Measurements from ENCODE around the gene ZNF697. TPM values are rescaled to one million over a fixed set of nuclear protein-coding genes. Genes with fewer than 3 reads are reported as not detected.

Gene ZNF697
- total RNA-seq, 1 donor from 2014 or later: 46.1 TPM

GRCh38 chr1:119686661-119687060 lies 38.6 kb upstream of the ZNF697 start:
- H3K4me3 Mint-ChIP-seq (ENCODE audit: unreplicated experiment): no peak overlapping the region
- no peak for TF ChIP-seq EZH2 (IDR thresholded peaks at IDR 0.05; ENCODE audit: insufficient read depth, low read length)
- no peak for TF ChIP-seq CTCF (IDR thresholded peaks at IDR 0.05; ENCODE audit: insufficient read depth, low read depth, low read length)
- no peaks in the 10 kb centered on the region for H4K20me1 ChIP-seq (ENCODE audit: insufficient read depth, low read length)
- no peaks in the 10 kb centered on the region for H3K27me3 Mint-ChIP-seq (ENCODE audit: low read depth, unreplicated experiment)
- no peak overlapping the region for H3K27ac ChIP-seq (ENCODE audit: low read depth, low read length)
- peaks cover 8% of the 10 kb centered on the region for H3K4me1 Mint-ChIP-seq (ENCODE audit: low read depth, unreplicated experiment)
- H3K9me3 Mint-ChIP-seq (ENCODE audit: unreplicated experiment): peaks cover 3% of the 10 kb centered on the region
- no peak overlapping the region for H3K4me3 ChIP-seq (ENCODE audit: insufficient read depth, low read depth, low read length)
- no peaks in the 10 kb centered on the region for H3K79me2 ChIP-seq (ENCODE audit: insufficient read depth, low read length)
- no peaks in the 10 kb centered on the region for H3K9me3 ChIP-seq (ENCODE audit: insufficient read depth, low read depth, low read length)
- H3K27me3 ChIP-seq (ENCODE audit: insufficient read depth, low read length): peaks cover 16% of the 10 kb centered on the region
- H3K4me2 ChIP-seq (ENCODE audit: low read length): no peak overlapping the region
- FAIRE-seq (no peak), DNase-seq (ENCODE audit: low read depth) (no peak)
- H3K36me3 Mint-ChIP-seq (ENCODE audit: low read depth, unreplicated experiment): no peaks in the 10 kb centered on the region
- no peak overlapping the region for H3K9ac ChIP-seq (ENCODE audit: low read length)
- H3K4me1 ChIP-seq (ENCODE audit: insufficient read depth, low read length): no peaks in the 10 kb centered on the region
- no peak overlapping the region for H2AFZ ChIP-seq (ENCODE audit: low read depth, low read length)
- no peaks in the 10 kb centered on the region for H3K36me3 ChIP-seq (ENCODE audit: insufficient read depth, low read length)
- H3K27ac Mint-ChIP-seq (ENCODE audit: unreplicated experiment): no peak overlapping the region

GRCh38 chr1:119683893-119684292 lies 35.8 kb upstream of the ZNF697 start:
- no peak for FAIRE-seq
- no peak overlapping the region for H3K27ac Mint-ChIP-seq (ENCODE audit: unreplicated experiment)

More at GRCh38 chr1:119683893-119684292, 35.8 kb upstream of the ZNF697 start:
- Histone ChIP-seq H3K36me3 (ENCODE audit: insufficient read depth, low read length) (no peaks in the 10 kb centered on the region), H4K20me1 (ENCODE audit: insufficient read depth, low read length) (no peaks in the 10 kb centered on the region), H3K9me3 (ENCODE audit: insufficient read depth, low read depth, low read length) (no peaks in the 10 kb centered on the region), H3K79me2 (ENCODE audit: insufficient read depth, low read length) (no peaks in the 10 kb centered on the region), H3K27me3 (ENCODE audit: insufficient read depth, low read length) (peaks cover 17% of the 10 kb centered on the region), H3K4me1 (ENCODE audit: insufficient read depth, low read length) (no peaks in the 10 kb centered on the region), H2AFZ (ENCODE audit: low read depth, low read length) (no peak overlapping the region), H3K27ac (ENCODE audit: low read depth, low read length) (no peak overlapping the region), H3K4me3 (ENCODE audit: insufficient read depth, low read depth, low read length) (no peak overlapping the region), H3K4me2 (ENCODE audit: low read length) (no peak overlapping the region), H3K9ac (ENCODE audit: low read length) (no peak overlapping the region)
- Mint-ChIP-seq H3K27me3 (ENCODE audit: low read depth, unreplicated experiment) (no peaks in the 10 kb centered on the region), H3K9me3 (ENCODE audit: unreplicated experiment) (no peaks in the 10 kb centered on the region), H3K4me3 (ENCODE audit: unreplicated experiment) (no peak overlapping the region), H3K4me1 (ENCODE audit: low read depth, unreplicated experiment) (peaks cover 4% of the 10 kb centered on the region), H3K36me3 (ENCODE audit: low read depth, unreplicated experiment) (no peaks in the 10 kb centered on the region)
- no peak for DNase-seq (ENCODE audit: low read depth)
- TF ChIP-seq CTCF (IDR thresholded peaks at IDR 0.05; ENCODE audit: insufficient read depth, low read depth, low read length) (no peak), EZH2 (IDR thresholded peaks at IDR 0.05; ENCODE audit: insufficient read depth, low read length) (no peak)

Data from astrocyte (in vitro differentiated cells and primary cell).